ENCODE results near the gene DDX25. TPM values are rescaled to one million over a fixed set of nuclear protein-coding genes. Genes with fewer than 3 reads are reported as not detected.

Gene DDX25
- total RNA-seq, 1 experiment from 2014 or later, result 0.26 TPM

DNA sequence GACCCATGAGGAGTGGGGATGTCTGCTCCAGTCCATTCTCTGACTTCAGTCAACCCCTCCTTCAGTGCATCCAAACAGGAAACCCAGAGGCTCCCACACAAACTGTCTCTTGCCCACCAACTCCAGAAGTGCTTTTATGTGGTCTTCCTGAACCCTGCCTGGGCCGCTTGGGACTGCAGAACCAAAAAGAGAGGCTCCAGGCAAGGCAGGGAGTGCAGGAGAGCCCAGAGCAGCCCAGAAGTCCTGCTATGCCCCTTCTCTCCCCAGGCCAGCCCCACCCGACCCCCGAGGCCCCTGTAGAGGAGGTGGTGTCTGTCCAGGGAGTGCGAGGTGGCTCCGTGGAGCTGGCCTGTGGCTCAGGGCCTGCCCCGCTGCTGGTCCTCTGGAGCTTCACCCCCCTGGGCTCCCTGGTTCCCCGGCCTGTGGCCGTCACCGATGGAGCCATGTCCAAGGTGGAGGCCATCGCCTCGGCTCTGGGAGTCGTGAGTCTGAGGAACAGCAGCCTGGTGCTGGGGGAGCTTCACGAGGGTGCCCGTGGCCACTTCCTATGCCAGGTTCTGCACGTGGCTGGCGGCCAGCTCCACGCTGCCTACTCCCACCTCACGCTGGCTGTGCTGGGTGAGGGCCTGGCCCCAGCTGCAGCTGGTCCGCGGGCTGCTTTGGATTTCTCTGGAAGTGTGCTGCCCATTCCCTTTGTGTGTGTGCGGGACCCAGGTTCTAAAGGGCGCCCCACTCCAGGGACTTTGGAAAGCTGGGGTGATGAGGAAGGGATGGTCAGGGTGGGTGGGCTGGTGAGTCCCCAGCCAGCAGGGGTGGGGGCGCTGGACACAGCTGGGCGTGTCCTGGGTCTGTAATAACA lies 43.3 kb downstream of the DDX25 start:
- TF ChIP-seq CTCF (conservative IDR thresholded peaks at IDR 0.05) (no peak), EZH2 (IDR thresholded peaks at IDR 0.05; ENCODE audit: low read depth) (no peak)
- H4K20me1 ChIP-seq (ENCODE audit: insufficient read depth), result no peaks in the 10 kb centered on the region
- ChIA-PET POLR2A (ENCODE audit: unreplicated experiment) (interaction anchor here (0.7 kb wide), 1 partner anchor 14 kb away, joined by 9 read pairs; no protein-coding TSS in a partner anchor), CTCF (no interaction called here)
- H3K36me3 ChIP-seq (ENCODE audit: low read depth), result no peaks in the 10 kb centered on the region
- no peaks in the 10 kb centered on the region for H3F3A ChIP-seq (ENCODE audit: insufficient read depth, low read depth)
- DNase-seq, result no peak
- no peaks in the 10 kb centered on the region for H3K4me1 ChIP-seq (replicated peaks; ENCODE audit: insufficient read depth)
- no peaks in the 10 kb centered on the region for H3K79me2 ChIP-seq (ENCODE audit: low read depth)
- H3K9me2 ChIP-seq (ENCODE audit: insufficient read depth), result no peaks in the 10 kb centered on the region
- no peaks in the 10 kb centered on the region for H3K9me3 ChIP-seq (ENCODE audit: insufficient read depth, low read depth)
- H3K4me2 ChIP-seq, result no peak overlapping the region
- BruUV-seq (replicated peaks), result no TSS peak
- intact Hi-C loops (cut with micrococcal nuclease; ENCODE audit: unreplicated experiment), result no loop called here
- H3K27me3 ChIP-seq (ENCODE audit: insufficient read depth, low read depth), result no peaks in the 10 kb centered on the region
- no peak overlapping the region for H3K4me3 ChIP-seq
- H3K27ac ChIP-seq, result no peak overlapping the region
- no peak overlapping the region for H2AFZ ChIP-seq

DNA sequence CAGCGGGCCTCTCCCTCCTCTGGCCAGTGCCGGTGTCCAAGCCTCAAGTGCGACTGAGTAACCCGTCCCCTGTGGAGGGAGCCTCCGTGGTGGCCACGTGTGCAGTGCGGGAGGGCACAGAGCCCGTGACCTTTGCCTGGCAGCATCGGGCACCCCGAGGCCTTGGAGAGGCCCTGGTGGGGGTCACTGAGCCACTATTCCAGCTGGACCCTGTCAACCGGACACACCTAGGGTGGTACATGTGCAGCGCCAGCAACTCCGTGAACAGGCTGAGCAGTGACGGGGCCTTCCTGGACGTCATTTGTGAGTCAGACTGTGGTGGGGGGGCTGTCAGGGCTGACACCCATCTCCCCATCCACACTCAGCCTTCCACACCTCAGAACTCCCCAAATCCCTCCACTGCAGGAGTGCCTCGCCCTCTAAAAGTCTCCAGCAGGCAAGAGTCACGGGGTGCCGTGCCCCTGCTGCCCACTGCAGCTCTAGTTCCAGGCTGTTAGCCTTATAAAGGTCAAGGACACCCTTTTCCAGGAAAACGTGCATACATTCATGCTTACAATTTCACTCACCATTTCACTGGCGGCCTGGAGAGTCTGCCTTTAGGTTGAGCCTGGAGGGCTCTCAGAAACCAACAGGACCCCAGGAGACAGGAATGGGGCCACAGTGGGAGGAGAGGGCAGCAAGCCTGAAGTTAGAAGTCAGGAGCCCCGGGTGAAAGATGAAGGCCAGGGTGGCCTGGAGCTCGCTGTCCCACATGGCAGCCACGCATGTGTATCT lies 44.2 kb downstream of the DDX25 start:
- no peak for TF ChIP-seq CTCF (conservative IDR thresholded peaks at IDR 0.05)
- TF ChIP-seq EZH2 (IDR thresholded peaks at IDR 0.05; ENCODE audit: low read depth), result no peak
- Histone ChIP-seq H2AFZ (no peak overlapping the region), H3K27me3 (ENCODE audit: insufficient read depth, low read depth) (no peaks in the 10 kb centered on the region), H3F3A (ENCODE audit: insufficient read depth, low read depth) (no peaks in the 10 kb centered on the region), H3K79me2 (ENCODE audit: low read depth) (no peaks in the 10 kb centered on the region), H3K27ac (no peak overlapping the region), H3K9me2 (ENCODE audit: insufficient read depth) (no peaks in the 10 kb centered on the region), H4K20me1 (ENCODE audit: insufficient read depth) (no peaks in the 10 kb centered on the region), H3K9me3 (ENCODE audit: insufficient read depth, low read depth) (no peaks in the 10 kb centered on the region), H3K4me2 (no peak overlapping the region), H3K4me3 (no peak overlapping the region), H3K4me1 (replicated peaks; ENCODE audit: insufficient read depth) (no peaks in the 10 kb centered on the region), H3K36me3 (ENCODE audit: low read depth) (no peaks in the 10 kb centered on the region)
- DNase-seq, result no peak
- intact Hi-C loops (cut with micrococcal nuclease; ENCODE audit: unreplicated experiment), result no loop called here
- BruUV-seq (replicated peaks), result no TSS peak
- ChIA-PET CTCF (no interaction called here), POLR2A (ENCODE audit: unreplicated experiment) (no interaction called here)

GRCh38 chr11:125949271-125950177 lies 45.2 kb downstream of the DDX25 start:
- H3K9me3 ChIP-seq (ENCODE audit: insufficient read depth, low read depth), result no peaks in the 10 kb centered on the region
- H3K4me2 ChIP-seq, result no peak overlapping the region
- no peak for TF ChIP-seq EZH2 (IDR thresholded peaks at IDR 0.05; ENCODE audit: low read depth)
- no peak for TF ChIP-seq CTCF (conservative IDR thresholded peaks at IDR 0.05)
- no TSS peak for BruUV-seq (replicated peaks)
- no peaks in the 10 kb centered on the region for H3K79me2 ChIP-seq (ENCODE audit: low read depth)
- no peaks in the 10 kb centered on the region for H3K36me3 ChIP-seq (ENCODE audit: low read depth)
- no peak overlapping the region for H3K4me3 ChIP-seq
- no peak overlapping the region for H3K27ac ChIP-seq
- intact Hi-C loops (cut with micrococcal nuclease; ENCODE audit: unreplicated experiment), result no loop called here
- H3K4me1 ChIP-seq (replicated peaks; ENCODE audit: insufficient read depth), result no peaks in the 10 kb centered on the region
- ChIA-PET POLR2A (ENCODE audit: unreplicated experiment) (no interaction called here), CTCF (no interaction called here)
- H3K9me2 ChIP-seq (ENCODE audit: insufficient read depth), result no peaks in the 10 kb centered on the region
- H2AFZ ChIP-seq, result no peak overlapping the region
- H4K20me1 ChIP-seq (ENCODE audit: insufficient read depth), result no peaks in the 10 kb centered on the region
- DNase-seq, result no peak
- H3F3A ChIP-seq (ENCODE audit: insufficient read depth, low read depth), result no peaks in the 10 kb centered on the region
- H3K27me3 ChIP-seq (ENCODE audit: insufficient read depth, low read depth), result no peaks in the 10 kb centered on the region

Data from PC-9 (cell line).